WTC11 (cell line): Measurements from ENCODE around the gene MALT1. TPM values are rescaled to one million over a fixed set of nuclear protein-coding genes. Genes with fewer than 3 reads are reported as not detected.

ENCODE experiments used
- ATAC-seq: fragments of 200-7000 bp; cut with Tn5 transposase; 2 replicates; pipeline ENCODE4 v1.10.0; 2021; ENCODE audit warnings: mild to moderate bottlenecking, moderate library complexity
- CTCF ChIA-PET: fragments of 300-600 bp; sonication (Branson Sonifier 250); formaldehyde crosslinking; loops from one replicate; lab custom pipeline; 2021; ENCODE audit warnings: antibody characterized with exemption; lab: Charles Lee
- POLR2A ChIA-PET: fragments of 350-600 bp; sonication (Branson Sonifier 250); formaldehyde crosslinking; loops from one replicate; lab custom pipeline; 2021; ENCODE audit warnings: antibody characterized with exemption; lab: Charles Lee
- DNase-seq: peaks from one replicate; pipeline ENCODE4 v3.0.0; 2021; ENCODE audit warnings: low spot score
- H3K27ac Mint-ChIP-seq: 2 replicates; pipeline ENCODE4 v1.8.0; 2021; ENCODE audit warnings: mixed read lengths
- H3K27me3 Mint-ChIP-seq: 2 replicates; pipeline ENCODE4 v1.8.0; 2021; ENCODE audit warnings: low read depth, mild to moderate bottlenecking, moderate library complexity, mixed read lengths
- H3K36me3 Mint-ChIP-seq: 2 replicates; pipeline ENCODE4 v1.8.0; 2021; ENCODE audit warnings: mixed read lengths
- H3K4me1 Mint-ChIP-seq: 2 replicates; pipeline ENCODE4 v1.8.0; 2022; ENCODE audit warnings: mixed read lengths
- H3K4me3 Mint-ChIP-seq: 2 replicates; pipeline ENCODE4 v1.8.0; 2021; ENCODE audit warnings: mild to moderate bottlenecking, moderate library complexity, mixed read lengths
- H3K9me3 Mint-ChIP-seq: 2 replicates; pipeline ENCODE4 v1.8.0; 2021; ENCODE audit warnings: mixed read lengths
- AR ChIP-seq: fragments of 250-450 bp; sonication (Bioruptor Pico); IDR thresholded peaks from 2 replicates; pipeline ENCODE4 v1.9.0; 2021; ENCODE audit warnings: mild to moderate bottlenecking
- CBFB ChIP-seq: sonication (generic); formaldehyde crosslinking; IDR thresholded peaks from 2 replicates; pipeline ENCODE4 v1.8.1; 2022; ENCODE audit warnings: mild to moderate bottlenecking, low read depth, missing genetic modification reagents
- CREB1 ChIP-seq: sonication (generic); formaldehyde crosslinking; IDR thresholded peaks from 2 replicates; pipeline ENCODE4 v1.8.0; 2023; ENCODE audit warnings: mild to moderate bottlenecking, missing genetic modification reagents
- CTCF ChIP-seq: fragments of 200-600 bp; IDR thresholded peaks from 2 replicates; pipeline ENCODE4 v1.8.0; 2022; ENCODE audit warnings: antibody characterized with exemption
- E2F4 ChIP-seq: sonication (generic); formaldehyde crosslinking; IDR thresholded peaks from 2 replicates; pipeline ENCODE4 v1.8.1; 2022; ENCODE audit warnings: low read depth, mild to moderate bottlenecking, moderate library complexity, missing genetic modification reagents, borderline replicate concordance
- EMX1 ChIP-seq: fragments of 250-450 bp; sonication (Bioruptor Pico); IDR thresholded peaks from 2 replicates; pipeline ENCODE4 v1.8.0; 2021; ENCODE audit warnings: mild to moderate bottlenecking
- FOXP1 ChIP-seq: sonication (generic); formaldehyde crosslinking; IDR thresholded peaks from 2 replicates; pipeline ENCODE4 v1.8.0; 2022; ENCODE audit warnings: missing genetic modification reagents, mild to moderate bottlenecking, moderate library complexity, borderline replicate concordance
- GRHL2 ChIP-seq: fragments of 250-450 bp; sonication (Bioruptor Pico); IDR thresholded peaks from 2 replicates; pipeline ENCODE4 v1.8.0; 2022; ENCODE audit warnings: mild to moderate bottlenecking, moderate library complexity; ENCODE audit not compliant: insufficient replicate concordance, severe bottlenecking
- GTF2I ChIP-seq: fragments of 250-450 bp; sonication (Bioruptor Pico); conservative IDR thresholded peaks from 2 replicates; pipeline ENCODE4 v1.4.0; 2021; ENCODE audit warnings: mild to moderate bottlenecking
- HMGA2 ChIP-seq: fragments of 250-450 bp; sonication (Bioruptor Pico); IDR thresholded peaks from 2 replicates; pipeline ENCODE4 v1.4.0; 2021; ENCODE audit warnings: mild to moderate bottlenecking, moderate library complexity
- MXD4 ChIP-seq: fragments of 250-450 bp; sonication (Bioruptor Pico); IDR thresholded peaks from 2 replicates; pipeline ENCODE4 v1.8.0; 2021; ENCODE audit warnings: mild to moderate bottlenecking, moderate library complexity, borderline replicate concordance
- NFATC4 ChIP-seq: fragments of 250-450 bp; sonication (Bioruptor Pico); IDR thresholded peaks from 2 replicates; pipeline ENCODE4 v1.9.0; 2021; ENCODE audit warnings: mild to moderate bottlenecking
- RELA ChIP-seq: sonication (generic); formaldehyde crosslinking; IDR thresholded peaks from 2 replicates; pipeline ENCODE4 v1.8.1; 2022; ENCODE audit warnings: missing genetic modification reagents, mild to moderate bottlenecking, borderline replicate concordance
- RORB ChIP-seq: fragments of 250-450 bp; sonication (Bioruptor Pico); IDR thresholded peaks from 2 replicates; pipeline ENCODE4 v1.9.0; 2021; ENCODE audit warnings: mild to moderate bottlenecking
- SMAD3 ChIP-seq: sonication (generic); formaldehyde crosslinking; IDR thresholded peaks from 2 replicates; pipeline ENCODE4 v1.8.0; 2022; ENCODE audit warnings: missing genetic modification reagents, mild to moderate bottlenecking, borderline replicate concordance
- SOX15 ChIP-seq: fragments of 250-450 bp; sonication (Bioruptor Pico); IDR thresholded peaks from 2 replicates; pipeline ENCODE4 v1.9.0; 2021; ENCODE audit warnings: mild to moderate bottlenecking
- STAT6 ChIP-seq: sonication (generic); formaldehyde crosslinking; conservative IDR thresholded peaks from 2 replicates; pipeline ENCODE4 v1.8.1; 2023; ENCODE audit warnings: mild to moderate bottlenecking, low read depth, missing genetic modification reagents, moderate library complexity
- TP53 ChIP-seq: sonication (generic); formaldehyde crosslinking; IDR thresholded peaks from 2 replicates; pipeline ENCODE4 v1.8.1; 2023; ENCODE audit warnings: mild to moderate bottlenecking, missing genetic modification reagents
- ZNF219 ChIP-seq: sonication (generic); formaldehyde crosslinking; IDR thresholded peaks from 2 replicates; pipeline ENCODE4 v1.8.0; 2023; ENCODE audit warnings: missing genetic modification reagents, mild to moderate bottlenecking, borderline replicate concordance
- ZNF232 ChIP-seq: sonication (generic); formaldehyde crosslinking; IDR thresholded peaks from 2 replicates; pipeline ENCODE4 v1.8.0; 2022; ENCODE audit warnings: mild to moderate bottlenecking, missing genetic modification reagents
- ZNF263 ChIP-seq: sonication (generic); formaldehyde crosslinking; IDR thresholded peaks from 2 replicates; pipeline ENCODE4 v1.8.1; 2022; ENCODE audit warnings: low read depth, mild to moderate bottlenecking, moderate library complexity, missing genetic modification reagents
- ZNF416 ChIP-seq: fragments of 250-450 bp; sonication (Bioruptor Pico); IDR thresholded peaks from 2 replicates; pipeline ENCODE4 v1.9.0; 2021; ENCODE audit warnings: mild to moderate bottlenecking, inconsistent platforms
- ZNF423 ChIP-seq: fragments of 250-450 bp; sonication (Bioruptor Pico); IDR thresholded peaks from 2 replicates; pipeline ENCODE4 v2.1.2; 2022; ENCODE audit warnings: mild to moderate bottlenecking, moderate library complexity
- total RNA-seq: library from RNA; stranded (reverse); gene quantifications from 3 replicates; pipeline ENCODE4 v1.2.3, GENCODE V29; 2021

Gene MALT1
- total RNA-seq, 1 experiment from 2014 or later, result 13.2 TPM

- no peaks in the 10 kb centered on the region for H3K9me3 Mint-ChIP-seq
- TF ChIP-seq ZNF232, result no peak
- TF ChIP-seq SOX15 (CRISPR knock-in tag), result no peak
- TF ChIP-seq ZNF263 (CRISPR knock-in tag), result no peak
- TF ChIP-seq RELA (CRISPR knock-in tag), result no peak
- no peak for TF ChIP-seq ZNF219
- TF ChIP-seq GTF2I (CRISPR knock-in tag), result no peak
- no peak for TF ChIP-seq ZNF416 (CRISPR knock-in tag)
- no peaks in the 10 kb centered on the region; the same call in 1 of the 2 replicates for H3K27me3 Mint-ChIP-seq
- ATAC-seq, result no peak
- ChIA-PET POLR2A (no interaction called here), CTCF (no interaction called here)
- peaks cover 16% of the 10 kb centered on the region for H3K4me1 Mint-ChIP-seq
- H3K4me3 Mint-ChIP-seq, result no peak overlapping the region
- H3K36me3 Mint-ChIP-seq, result no peaks in the 10 kb centered on the region
- no peak overlapping the region for H3K27ac Mint-ChIP-seq
- DNase-seq, result no peak
Observed at GRCh38 chr18:58631301-58631700, 40.0 kb upstream of the MALT1 start.

- Mint-ChIP-seq H3K9me3 (no peaks in the 10 kb centered on the region), H3K4me1 (peaks cover 15% of the 10 kb centered on the region), H3K4me3 (no peak overlapping the region), H3K27me3 (no peaks in the 10 kb centered on the region; the same call in 1 of the 2 replicates), H3K36me3 (no peaks in the 10 kb centered on the region), H3K27ac (no peak overlapping the region)
- CTCF ChIA-PET, result no interaction called here
- no peak for ATAC-seq
- no peak for DNase-seq
- TF ChIP-seq ZNF423 (CRISPR knock-in tag) (no peak), ZNF232 (no peak), EMX1 (CRISPR knock-in tag) (no peak), FOXP1 (CRISPR knock-in tag) (no peak), CBFB (CRISPR knock-in tag) (no peak), RORB (no peak), TP53 (CRISPR knock-in tag) (no peak), CREB1 (no peak), AR (no peak), STAT6 (CRISPR knock-in tag) (no peak), GRHL2 (CRISPR knock-in tag) (no peak), MXD4 (no peak), E2F4 (CRISPR knock-in tag) (no peak), CTCF (no peak), NFATC4 (CRISPR knock-in tag) (no peak), HMGA2 (CRISPR knock-in tag) (no peak), SMAD3 (no peak)
- POLR2A ChIA-PET, result no interaction called here
Observed at GRCh38 chr18:58632552-58632951, 38.7 kb upstream of the MALT1 start.
